Measurements from ENCODE around the gene SLC15A3.

DNA sequence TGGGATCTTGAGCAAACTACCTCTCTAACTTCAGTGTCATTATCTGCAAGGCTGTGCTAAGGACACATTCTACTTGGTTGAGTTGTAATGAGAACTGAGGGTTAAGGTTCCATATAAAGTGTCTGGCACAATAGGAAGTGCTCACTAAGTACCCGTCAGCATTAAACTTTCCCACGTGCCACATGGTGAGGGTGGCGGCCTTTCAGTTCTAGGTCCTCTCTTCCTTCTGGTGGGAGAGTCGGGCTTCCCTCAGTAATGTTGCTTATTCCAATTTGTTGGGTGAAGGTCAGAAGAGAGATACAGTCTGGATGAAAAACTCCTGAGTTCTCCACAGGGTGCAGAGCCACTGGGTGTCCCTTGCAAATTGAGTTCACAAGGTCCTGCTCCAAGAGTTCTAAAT, 14.9 kb upstream of the SLC15A3 start:
- TF ChIP-seq, protein P1, sequence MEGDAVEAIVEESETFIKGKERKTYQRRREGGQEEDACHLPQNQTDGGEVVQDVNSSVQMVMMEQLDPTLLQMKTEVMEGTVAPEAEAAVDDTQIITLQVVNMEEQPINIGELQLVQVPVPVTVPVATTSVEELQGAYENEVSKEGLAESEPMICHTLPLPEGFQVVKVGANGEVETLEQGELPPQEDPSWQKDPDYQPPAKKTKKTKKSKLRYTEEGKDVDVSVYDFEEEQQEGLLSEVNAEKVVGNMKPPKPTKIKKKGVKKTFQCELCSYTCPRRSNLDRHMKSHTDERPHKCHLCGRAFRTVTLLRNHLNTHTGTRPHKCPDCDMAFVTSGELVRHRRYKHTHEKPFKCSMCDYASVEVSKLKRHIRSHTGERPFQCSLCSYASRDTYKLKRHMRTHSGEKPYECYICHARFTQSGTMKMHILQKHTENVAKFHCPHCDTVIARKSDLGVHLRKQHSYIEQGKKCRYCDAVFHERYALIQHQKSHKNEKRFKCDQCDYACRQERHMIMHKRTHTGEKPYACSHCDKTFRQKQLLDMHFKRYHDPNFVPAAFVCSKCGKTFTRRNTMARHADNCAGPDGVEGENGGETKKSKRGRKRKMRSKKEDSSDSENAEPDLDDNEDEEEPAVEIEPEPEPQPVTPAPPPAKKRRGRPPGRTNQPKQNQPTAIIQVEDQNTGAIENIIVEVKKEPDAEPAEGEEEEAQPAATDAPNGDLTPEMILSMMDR (IDR thresholded peaks at IDR 0.05; ENCODE audit: low read depth, low read length, poor library complexity, severe bottlenecking) = no peak
- no peak for TF ChIP-seq EZH2phosphoT487 (IDR thresholded peaks at IDR 0.05; ENCODE audit: borderline replicate concordance, low read length)

Data from DOHH2 (cell line).